Activated B cell treated with CpG ODN at 0.5 μM for 24 hours (primary cell): ENCODE results near the gene PLCXD1. TPM values are rescaled to one million over a fixed set of nuclear protein-coding genes. Genes with fewer than 3 reads are reported as not detected.

Experiments
- ATAC-seq: fragments of 200-7000 bp; cut with Tn5 transposase; one replicate; pipeline ENCODE4 v1.10.0; 2021; ENCODE audit warnings: low read depth, mild to moderate bottlenecking, moderate library complexity
- CTCF ChIA-PET: fragments of 350-600 bp; sonication (Branson Sonifier 250); formaldehyde crosslinking; loops from one replicate; lab custom pipeline; 2021; ENCODE audit warnings: antibody characterized with exemption; lab: Charles Lee
- POLR2A ChIA-PET: fragments of 350-600 bp; sonication (Branson Sonifier 250); formaldehyde crosslinking; loops from one replicate; lab custom pipeline; 2021; ENCODE audit warnings: antibody characterized with exemption; lab: Charles Lee
- DNase-seq: peaks from one replicate; pipeline ENCODE4 v3.0.0; 2022
- H3K27ac Mint-ChIP-seq: one replicate; pipeline ENCODE4 v1.8.0; 2020; ENCODE audit warnings: mixed read lengths
- H3K27me3 Mint-ChIP-seq: one replicate; pipeline ENCODE4 v1.8.0; 2021; ENCODE audit warnings: mixed read lengths
- H3K36me3 Mint-ChIP-seq: one replicate; pipeline ENCODE4 v1.8.0; 2021; ENCODE audit warnings: low read depth, mixed read lengths
- H3K4me1 Mint-ChIP-seq: one replicate; pipeline ENCODE4 v1.8.0; 2021; ENCODE audit warnings: mixed read lengths
- H3K4me3 Mint-ChIP-seq: one replicate; pipeline ENCODE4 v1.8.0; 2020; ENCODE audit warnings: mild to moderate bottlenecking, mixed read lengths
- H3K9me3 Mint-ChIP-seq: one replicate; pipeline ENCODE4 v1.8.0; 2020; ENCODE audit warnings: mixed read lengths
- CTCF ChIP-seq: fragments of 200-600 bp; IDR thresholded peaks from one replicate; pipeline ENCODE4 v1.8.0; 2022; ENCODE audit warnings: antibody characterized with exemption, mild to moderate bottlenecking
- intact Hi-C: fragments of 100-400 bp; cut with micrococcal nuclease; formaldehyde crosslinking; loops from one replicate; pipeline ENCODE4 v1.15.1; 2024
- total RNA-seq: library from RNA; stranded (reverse); gene quantifications from 2 replicates; pipeline ENCODE4 v1.2.3, GENCODE V29; 2022

PLCXD1 gene
- total RNA-seq, 1 donor from 2014 or later, result 23.8 TPM

- Mint-ChIP-seq H3K27ac (no peak overlapping the region), H3K27me3 (no peaks in the 10 kb centered on the region), H3K4me1 (no peaks in the 10 kb centered on the region), H3K4me3 (no peak overlapping the region), H3K36me3 (no peaks in the 10 kb centered on the region), H3K9me3 (no peaks in the 10 kb centered on the region)
- POLR2A ChIA-PET, result no interaction called here
- intact Hi-C loops, result no loop called here
- no peak for TF ChIP-seq CTCF
- CTCF ChIA-PET, result no interaction called here
- ATAC-seq (no peak), DNase-seq (no peak)
These were observed 13.4 kb upstream of the PLCXD1 start for GRCh38 chrX:267771-268261.

GRCh38 chrX:270848-271367 is 10.3 kb upstream of the PLCXD1 start:
- intact Hi-C loops, result no loop called here
- ChIA-PET POLR2A (no interaction called here), CTCF (no interaction called here)
- no peak for TF ChIP-seq CTCF
- Mint-ChIP-seq H3K9me3 (no peaks in the 10 kb centered on the region), H3K4me1 (peaks cover 4% of the 10 kb centered on the region), H3K27me3 (no peaks in the 10 kb centered on the region), H3K27ac (no peak overlapping the region), H3K36me3 (no peaks in the 10 kb centered on the region), H3K4me3 (no peak overlapping the region)
- DNase-seq (no peak), ATAC-seq (no peak)

GRCh38 chrX:274904-275475 is 6.2 kb upstream of the PLCXD1 start:
- POLR2A ChIA-PET, result no interaction called here
- Mint-ChIP-seq H3K4me1 (peaks cover 12% of the 10 kb centered on the region), H3K27me3 (no peaks in the 10 kb centered on the region), H3K4me3 (peak overlapping the region; percentile 64), H3K9me3 (no peaks in the 10 kb centered on the region), H3K27ac (no peak overlapping the region), H3K36me3 (no peaks in the 10 kb centered on the region)
- DNase-seq (no peak), ATAC-seq (no peak)
- intact Hi-C loops, result no loop called here
- CTCF ChIA-PET, result no interaction called here
- no peak for TF ChIP-seq CTCF

- ATAC-seq, result peak; percentile 4
- DNase-seq, result no peak
- no peaks in the 10 kb centered on the region for H3K27me3 Mint-ChIP-seq
- CTCF ChIA-PET, result no interaction called here
- H3K4me1 Mint-ChIP-seq, result peaks cover 12% of the 10 kb centered on the region
- no peaks in the 10 kb centered on the region for H3K36me3 Mint-ChIP-seq
- peak overlapping the region; percentile 81 for H3K4me3 Mint-ChIP-seq
- intact Hi-C loops, result no loop called here
- no peak overlapping the region for H3K27ac Mint-ChIP-seq
- TF ChIP-seq CTCF, result no peak
- POLR2A ChIA-PET, result no interaction called here
- H3K9me3 Mint-ChIP-seq, result no peaks in the 10 kb centered on the region
These were observed 5.7 kb upstream of the PLCXD1 start for GRCh38 chrX:275476-275966.

GRCh38 chrX:275967-276580 is 5.1 kb upstream of the PLCXD1 start:
- CTCF ChIA-PET, result no interaction called here
- H3K9me3 Mint-ChIP-seq, result no peaks in the 10 kb centered on the region
- intact Hi-C loops, result no loop called here
- no peak overlapping the region for H3K27ac Mint-ChIP-seq
- no peaks in the 10 kb centered on the region for H3K36me3 Mint-ChIP-seq
- DNase-seq, result peak; percentile 47
- ATAC-seq, result peak; percentile 85
- peak overlapping the region; percentile 81 for H3K4me3 Mint-ChIP-seq
- peaks cover 12% of the 10 kb centered on the region for H3K4me1 Mint-ChIP-seq
- POLR2A ChIA-PET, result no interaction called here
- TF ChIP-seq CTCF, result no peak
- H3K27me3 Mint-ChIP-seq, result no peaks in the 10 kb centered on the region
